Effector memory CD8-positive, alpha-beta T cell (primary cell): Measurements from ENCODE around the gene LAMA3.

ENCODE experiments used
- ATAC-seq: fragments of 150-1000 bp; cut with Tn5 transposase; replicated peaks from 2 replicates; pipeline ENCODE4 v1.10.0; 2021; ENCODE audit warnings: mild to moderate bottlenecking, moderate library complexity
- DNase-seq, 3 experiments: peaks; one replicate each; pipeline ENCODE4 v3.0.0; 2021
- H3K27ac Mint-ChIP-seq, 2 donors: one replicate each; pipeline ENCODE4 v1.8.0; 2022; ENCODE audit warnings: mild to moderate bottlenecking in 2 of 2, mixed read lengths in 2 of 2, moderate library complexity in 2 of 2
- H3K27me3 Mint-ChIP-seq, 2 donors: one replicate each; pipeline ENCODE4 v1.8.0; 2022; ENCODE audit warnings: mixed read lengths in 2 of 2
- H3K36me3 Mint-ChIP-seq: one replicate; pipeline ENCODE4 v1.8.0; 2022; ENCODE audit warnings: mild to moderate bottlenecking, moderate library complexity, mixed read lengths; ENCODE audit not compliant: insufficient read depth
- H3K4me1 Mint-ChIP-seq, 2 donors: one replicate each; pipeline ENCODE4 v1.8.0; 2022; ENCODE audit warnings: low read depth in 2 of 2, mixed read lengths in 2 of 2
- H3K4me3 Mint-ChIP-seq, 2 donors: one replicate each; pipeline ENCODE4 v1.8.0; 2022; ENCODE audit warnings: mild to moderate bottlenecking in 2 of 2, mixed read lengths in 2 of 2, moderate library complexity in 2 of 2
- H3K9me3 Mint-ChIP-seq, 2 donors: one replicate each; pipeline ENCODE4 v1.8.0; 2022; ENCODE audit warnings: mixed read lengths in 2 of 2

Gene LAMA3

DNA sequence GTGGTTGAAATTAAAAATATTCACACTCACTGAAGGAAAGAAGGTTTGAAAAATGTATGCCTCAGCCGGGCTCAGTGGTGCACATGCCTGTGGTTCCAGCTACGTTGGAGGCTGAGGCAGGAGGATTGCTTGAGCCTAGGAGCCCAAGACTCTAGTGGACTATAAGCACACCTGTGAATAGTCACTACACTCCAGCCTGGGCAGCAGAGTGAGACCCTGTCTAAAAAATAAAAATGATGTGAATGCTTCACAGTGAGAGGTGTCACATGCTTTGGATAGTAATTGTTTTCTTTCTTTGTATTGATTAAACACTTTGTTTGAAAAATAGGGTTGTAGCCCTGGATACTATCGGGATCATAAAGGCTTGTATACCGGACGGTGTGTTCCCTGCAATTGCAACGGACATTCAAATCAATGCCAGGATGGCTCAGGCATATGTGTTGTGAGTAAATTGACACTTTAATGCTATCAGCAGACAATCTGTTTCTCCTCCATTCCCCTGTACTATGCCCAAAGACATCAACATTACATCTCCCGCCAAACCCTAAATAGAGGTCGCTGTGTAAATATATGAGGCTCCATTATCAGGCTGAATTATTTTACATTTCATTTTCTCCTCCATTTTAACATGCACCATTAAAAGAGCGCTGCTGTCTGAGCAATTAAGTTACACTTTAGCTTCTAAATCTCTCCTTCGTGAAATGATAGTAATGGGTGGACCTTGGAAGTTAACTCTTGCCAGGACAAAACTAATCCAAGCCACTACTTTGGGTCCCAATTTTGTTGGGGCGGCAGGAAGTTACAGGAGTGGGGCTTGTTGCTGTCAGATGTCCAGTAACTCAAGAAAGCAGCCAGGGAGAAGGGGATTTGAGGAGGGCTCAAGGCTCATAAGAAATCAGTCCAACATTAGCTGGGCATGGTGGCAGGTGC, 187.0 kb downstream of the LAMA3 start:
- Mint-ChIP-seq H3K4me1 (peaks cover 25 to 31% of the 10 kb centered on the region in 2 donors), H3K36me3 (peaks cover 2% of the 10 kb centered on the region), H3K9me3 (no peaks in the 10 kb centered on the region), H3K27ac (peak overlapping the region in 1 of 2 donors; percentile 59), H3K4me3 (no peak overlapping the region), H3K27me3 (peaks cover 9 to 14% of the 10 kb centered on the region in 2 donors)
- ATAC-seq (no peak), DNase-seq (no peak)

DNA sequence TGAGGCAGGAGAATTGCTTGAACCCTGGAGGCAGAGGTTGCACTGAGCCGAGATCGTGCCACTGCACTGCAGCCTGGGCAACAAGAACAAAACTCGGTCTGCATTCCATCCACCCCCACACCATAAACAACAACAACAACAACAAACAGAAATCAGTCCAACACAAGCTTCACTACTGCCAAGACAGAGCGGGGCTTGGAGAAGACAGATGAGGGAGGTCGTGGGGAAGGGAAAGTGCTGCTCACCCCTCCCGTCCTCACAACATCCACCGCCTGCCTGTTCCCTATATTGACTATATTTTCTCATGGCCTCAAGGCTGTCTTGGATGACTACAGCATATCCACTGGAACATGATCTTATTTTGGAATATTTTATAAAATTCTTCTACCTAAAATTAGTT, 187.7 kb downstream of the LAMA3 start:
- Mint-ChIP-seq H3K27me3 (peaks cover 9 to 14% of the 10 kb centered on the region in 2 donors), H3K27ac (no peak overlapping the region), H3K36me3 (no peaks in the 10 kb centered on the region), H3K4me3 (no peak overlapping the region), H3K4me1 (peaks cover 20 to 25% of the 10 kb centered on the region in 2 donors), H3K9me3 (no peaks in the 10 kb centered on the region)
- DNase-seq (no peak), ATAC-seq (no peak)

DNA sequence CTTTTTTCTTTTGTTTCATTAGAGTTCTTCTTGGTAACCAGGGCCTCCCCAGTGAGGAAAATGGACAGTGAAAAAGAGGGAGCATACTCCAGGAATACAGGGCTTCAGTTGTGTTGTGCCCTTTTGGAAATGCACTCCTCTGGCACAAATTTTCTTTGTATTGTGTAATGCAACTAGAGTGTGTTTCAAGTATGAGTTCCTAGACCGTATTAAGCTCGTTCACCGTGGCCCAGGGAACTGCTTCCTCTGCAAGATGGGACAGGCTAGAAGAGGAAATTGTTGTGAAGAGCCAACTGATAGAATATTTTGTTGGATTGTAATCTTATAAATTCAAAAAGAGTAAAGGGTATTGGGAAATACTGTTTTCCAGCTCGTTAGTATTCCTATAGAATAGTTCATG, 188.1 kb downstream of the LAMA3 start:
- Mint-ChIP-seq H3K27me3 (peaks cover 9 to 14% of the 10 kb centered on the region in 2 donors), H3K9me3 (no peaks in the 10 kb centered on the region), H3K4me1 (peaks cover 16 to 21% of the 10 kb centered on the region in 2 donors), H3K27ac (no peak overlapping the region), H3K36me3 (no peaks in the 10 kb centered on the region), H3K4me3 (no peak overlapping the region)
- no peak for ATAC-seq
- DNase-seq: no peak

DNA sequence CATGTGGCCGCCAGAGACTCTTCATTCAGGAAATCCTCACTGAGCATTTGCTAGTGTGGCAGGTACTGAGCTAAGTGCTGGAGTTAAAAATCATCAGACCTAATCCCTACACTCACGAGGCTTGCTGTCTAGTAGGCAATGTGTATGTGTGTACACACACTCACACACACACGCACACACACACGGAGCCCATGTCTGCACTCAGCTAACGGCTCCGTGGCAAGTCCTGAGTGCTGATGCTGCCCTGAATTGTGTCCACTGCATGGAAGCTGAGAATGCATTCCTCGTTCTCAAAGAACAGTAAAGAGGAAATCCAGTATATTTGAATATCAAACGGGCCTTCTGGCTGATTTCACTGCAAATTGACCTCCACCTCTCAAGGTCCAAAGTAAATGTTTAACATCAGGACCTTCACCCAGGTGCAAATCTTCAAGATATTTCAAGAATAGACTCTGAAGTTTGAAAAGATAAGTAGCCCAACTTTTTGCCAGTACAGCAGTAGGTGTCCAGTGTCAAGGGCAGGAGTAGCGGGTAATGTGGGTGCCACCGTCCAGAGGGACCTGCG, 189.2 kb downstream of the LAMA3 start:
- no peak overlapping the region for H3K4me3 Mint-ChIP-seq
- ATAC-seq (no peak), DNase-seq (no peak)
- no peaks in the 10 kb centered on the region for H3K36me3 Mint-ChIP-seq
- peaks cover 9 to 14% of the 10 kb centered on the region in 2 donors for H3K27me3 Mint-ChIP-seq
- peaks cover 5 to 10% of the 10 kb centered on the region in 2 donors for H3K4me1 Mint-ChIP-seq
- no peaks in the 10 kb centered on the region for H3K9me3 Mint-ChIP-seq
- H3K27ac Mint-ChIP-seq: no peak overlapping the region

DNA sequence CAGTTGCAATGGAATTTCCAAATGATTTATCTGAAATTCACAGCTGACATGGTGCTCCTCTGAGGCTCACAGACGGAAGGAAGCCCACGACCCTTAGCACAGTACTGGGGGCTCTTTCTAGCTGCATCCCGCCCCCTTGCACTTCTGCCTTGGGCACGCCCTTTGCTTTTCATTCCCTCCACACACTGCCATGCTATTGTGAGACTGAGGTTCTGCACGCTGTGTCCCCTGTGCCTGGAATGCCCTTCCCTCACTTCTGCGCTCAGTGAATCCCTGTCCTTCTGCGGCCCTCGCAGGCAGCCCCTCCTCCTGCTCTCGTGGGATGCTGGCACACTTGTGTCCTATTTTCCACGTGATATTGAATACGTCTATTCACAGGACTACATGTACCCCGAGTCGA, 189.9 kb downstream of the LAMA3 start:
- no peak for ATAC-seq
- H3K36me3 Mint-ChIP-seq: no peaks in the 10 kb centered on the region
- peaks cover 1 to 5% of the 10 kb centered on the region in 2 donors for H3K4me1 Mint-ChIP-seq
- H3K27me3 Mint-ChIP-seq: peaks cover 9 to 14% of the 10 kb centered on the region in 2 donors
- peak overlapping the region in 1 of 2 donors; percentile 32 for H3K27ac Mint-ChIP-seq
- H3K9me3 Mint-ChIP-seq: no peaks in the 10 kb centered on the region
- no peak overlapping the region for H3K4me3 Mint-ChIP-seq
- no peak for DNase-seq

DNA sequence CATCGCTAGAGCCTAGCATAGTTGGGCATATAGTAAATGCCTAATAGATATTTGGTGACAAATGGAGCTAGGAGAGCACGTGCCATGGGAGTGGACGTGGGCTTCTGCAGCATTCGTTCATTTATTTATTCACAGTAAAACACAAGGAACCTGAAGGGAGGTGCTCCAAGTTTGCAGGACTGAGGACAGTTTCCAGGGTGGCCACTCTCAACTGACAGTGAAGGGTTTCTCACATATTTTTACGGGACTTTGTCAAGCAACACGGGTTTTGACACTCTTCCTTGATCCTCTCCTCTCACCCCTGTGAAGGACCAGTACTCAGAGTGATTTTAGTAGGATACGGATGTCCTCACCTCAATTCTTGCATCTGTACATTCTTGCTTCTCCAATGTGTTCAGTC, 190.3 kb downstream of the LAMA3 start:
- peak overlapping the region in 1 of 2 donors; percentile 32 for H3K27ac Mint-ChIP-seq
- H3K27me3 Mint-ChIP-seq: peaks cover 9 to 14% of the 10 kb centered on the region in 2 donors
- H3K4me1 Mint-ChIP-seq: peaks cover under 1 to 4% of the 10 kb centered on the region in 2 donors
- ATAC-seq (no peak), DNase-seq (no peak)
- no peaks in the 10 kb centered on the region for H3K36me3 Mint-ChIP-seq
- no peak overlapping the region for H3K4me3 Mint-ChIP-seq
- no peaks in the 10 kb centered on the region for H3K9me3 Mint-ChIP-seq

DNA sequence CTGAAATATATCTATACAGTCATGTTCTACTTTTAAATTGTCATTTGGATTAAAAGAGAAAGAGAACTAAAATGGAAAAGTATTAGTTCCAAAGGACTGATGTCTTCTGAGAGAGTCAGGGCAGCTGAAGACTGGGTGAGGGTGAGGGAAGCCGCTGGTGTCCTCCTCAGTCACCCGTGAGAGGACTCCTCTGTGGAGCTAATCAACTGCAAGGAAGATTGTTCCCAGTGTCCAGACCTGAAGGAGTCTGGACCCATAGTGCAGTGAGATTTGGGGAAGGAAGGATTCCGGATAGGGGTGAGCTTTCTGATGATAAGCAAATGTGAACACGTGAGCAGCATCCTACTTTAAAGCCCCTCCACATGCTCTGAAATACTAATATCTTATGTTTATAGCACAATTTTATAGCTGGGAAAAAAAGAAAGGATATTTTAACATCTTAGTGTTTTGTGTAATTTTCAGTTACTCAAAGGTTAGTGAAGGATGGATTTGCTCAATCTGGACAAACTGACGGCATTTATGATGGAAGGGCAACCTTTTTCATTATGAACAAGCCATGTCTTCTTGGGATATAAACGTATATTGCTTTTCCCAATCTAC, 190.8 kb downstream of the LAMA3 start:
- ATAC-seq (no peak), DNase-seq (no peak)
- Mint-ChIP-seq H3K27me3 (peaks cover 9 to 14% of the 10 kb centered on the region in 2 donors), H3K27ac (no peak overlapping the region), H3K4me3 (no peak overlapping the region), H3K9me3 (no peaks in the 10 kb centered on the region), H3K36me3 (no peaks in the 10 kb centered on the region), H3K4me1 (peaks cover 4 to 9% of the 10 kb centered on the region in 2 donors)

DNA sequence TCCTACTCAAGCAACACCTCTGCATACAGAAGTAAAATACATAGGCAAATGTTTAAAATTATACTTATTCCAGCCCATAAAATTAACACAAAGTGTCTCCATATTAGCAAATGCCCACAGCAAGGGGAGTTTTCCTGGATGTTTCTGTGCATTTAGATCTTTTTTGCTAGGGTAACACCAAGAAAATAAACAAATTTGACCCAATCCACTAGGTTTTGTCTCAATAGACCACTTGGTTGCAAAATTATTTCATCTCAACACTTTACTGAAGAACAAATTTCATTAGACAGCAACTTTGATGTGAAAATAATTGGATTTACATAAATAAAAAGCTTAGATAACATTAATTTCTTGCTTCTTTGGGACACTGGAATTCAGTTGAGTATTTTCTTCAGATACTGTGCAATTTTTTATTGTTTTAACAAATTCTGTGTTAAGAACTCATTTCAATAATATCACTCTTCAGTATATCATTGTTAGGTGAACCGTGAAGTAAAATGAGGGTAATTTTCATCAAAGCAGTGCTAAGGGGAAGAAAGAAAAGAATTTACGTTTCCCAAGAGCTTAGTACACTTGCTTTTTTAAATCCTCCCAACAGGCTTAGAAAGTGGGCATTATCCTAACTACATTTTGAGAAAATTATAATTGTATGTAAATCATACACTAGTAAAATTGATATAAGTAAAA, 191.8 kb downstream of the LAMA3 start:
- Mint-ChIP-seq H3K27ac (no peak overlapping the region), H3K27me3 (peaks cover 9 to 14% of the 10 kb centered on the region in 2 donors), H3K4me3 (no peak overlapping the region), H3K4me1 (peaks cover 11 to 17% of the 10 kb centered on the region in 2 donors), H3K36me3 (no peaks in the 10 kb centered on the region), H3K9me3 (no peaks in the 10 kb centered on the region)
- ATAC-seq (no peak), DNase-seq (no peak)

DNA sequence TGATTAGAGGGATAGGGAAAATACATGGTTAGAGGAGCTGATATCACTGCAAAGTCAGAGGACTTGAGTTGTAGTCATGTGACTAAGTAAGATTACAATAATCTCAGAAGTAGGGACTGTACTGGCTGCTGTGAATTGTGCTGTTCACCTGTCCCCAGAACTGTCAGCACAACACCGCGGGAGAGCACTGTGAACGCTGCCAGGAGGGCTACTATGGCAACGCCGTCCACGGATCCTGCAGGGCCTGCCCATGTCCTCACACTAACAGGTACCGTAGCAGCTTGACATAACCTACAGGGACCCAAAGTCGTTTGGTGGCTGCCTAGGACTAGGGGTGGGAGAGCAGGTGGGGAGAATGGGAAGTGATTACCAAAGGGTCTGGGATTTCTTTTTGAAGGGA, 192.5 kb downstream of the LAMA3 start:
- Mint-ChIP-seq H3K27me3 (peaks cover 9 to 14% of the 10 kb centered on the region in 2 donors), H3K9me3 (no peaks in the 10 kb centered on the region), H3K27ac (no peak overlapping the region), H3K36me3 (no peaks in the 10 kb centered on the region), H3K4me3 (no peak overlapping the region), H3K4me1 (peaks cover 11 to 21% of the 10 kb centered on the region in 2 donors)
- ATAC-seq (no peak), DNase-seq (no peak)

DNA sequence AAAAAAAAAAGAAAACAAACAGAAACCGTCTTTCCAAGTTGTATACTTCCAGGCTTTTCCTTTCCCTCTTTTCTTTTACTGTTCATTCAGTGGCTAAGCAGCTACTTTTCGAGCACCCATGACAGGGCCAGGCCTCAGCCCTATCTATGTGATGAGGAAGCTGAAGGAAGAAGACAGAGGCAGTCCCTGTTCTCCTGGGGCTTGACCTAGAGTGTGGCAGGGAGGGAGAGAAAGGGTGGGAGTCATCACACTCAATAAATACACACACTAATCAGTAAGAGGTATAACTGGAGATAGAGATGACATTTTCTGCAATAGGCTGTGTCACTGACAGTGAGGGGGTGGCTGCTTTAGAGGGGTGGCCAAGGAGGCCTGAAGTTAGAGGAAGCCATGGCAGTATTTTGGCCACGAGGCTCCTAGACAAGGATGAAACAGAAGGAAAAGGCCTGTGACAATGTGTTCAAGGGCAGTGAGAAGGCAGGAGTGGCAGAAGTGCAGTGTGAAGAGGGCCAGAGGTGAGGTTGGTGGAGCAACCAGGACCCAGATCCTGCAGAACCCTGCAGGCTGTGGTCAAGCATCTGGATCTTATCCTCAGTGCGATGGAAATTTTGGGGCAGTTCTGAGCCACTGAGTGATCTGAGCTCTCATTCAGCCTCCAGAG, 193.5 kb downstream of the LAMA3 start:
- peaks cover 9 to 14% of the 10 kb centered on the region in 2 donors for H3K27me3 Mint-ChIP-seq
- peak overlapping the region in 1 of 2 donors; percentile 19 for H3K27ac Mint-ChIP-seq
- no peaks in the 10 kb centered on the region for H3K9me3 Mint-ChIP-seq
- no peak overlapping the region for H3K4me3 Mint-ChIP-seq
- DNase-seq: no peak
- no peaks in the 10 kb centered on the region for H3K36me3 Mint-ChIP-seq
- peaks cover 14 to 25% of the 10 kb centered on the region in 2 donors for H3K4me1 Mint-ChIP-seq
- no peak for ATAC-seq

DNA sequence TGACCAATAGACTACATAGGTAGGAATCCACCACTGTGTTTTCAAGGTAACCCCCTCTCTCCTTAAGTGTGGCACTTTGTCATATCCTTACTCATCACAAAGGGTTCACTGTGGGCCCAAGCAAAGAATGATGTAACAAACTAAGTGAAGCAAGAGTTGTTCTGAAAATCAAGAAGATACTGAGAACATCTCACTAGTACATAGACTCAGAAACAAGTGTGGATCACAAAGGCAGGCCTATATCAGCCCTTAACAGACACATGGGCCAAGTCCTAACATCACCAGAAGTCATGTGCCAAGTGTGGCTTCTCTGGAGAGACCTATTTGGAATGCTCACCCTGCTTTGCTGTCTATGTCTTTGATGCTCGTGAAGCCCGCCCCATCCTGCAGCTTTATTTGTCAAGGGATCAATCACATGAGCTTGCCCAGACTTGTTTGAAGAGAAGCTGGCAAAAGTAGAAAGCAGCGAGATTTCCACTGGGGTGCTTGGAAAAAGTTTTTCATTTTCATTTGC, 194.1 kb downstream of the LAMA3 start:
- H3K9me3 Mint-ChIP-seq: no peaks in the 10 kb centered on the region
- H3K27ac Mint-ChIP-seq: no peak overlapping the region
- DNase-seq: no peak
- peaks cover 9 to 14% of the 10 kb centered on the region in 2 donors for H3K27me3 Mint-ChIP-seq
- H3K36me3 Mint-ChIP-seq: no peaks in the 10 kb centered on the region
- peaks cover 14 to 25% of the 10 kb centered on the region in 2 donors for H3K4me1 Mint-ChIP-seq
- H3K4me3 Mint-ChIP-seq: no peak overlapping the region
- no peak for ATAC-seq

DNA sequence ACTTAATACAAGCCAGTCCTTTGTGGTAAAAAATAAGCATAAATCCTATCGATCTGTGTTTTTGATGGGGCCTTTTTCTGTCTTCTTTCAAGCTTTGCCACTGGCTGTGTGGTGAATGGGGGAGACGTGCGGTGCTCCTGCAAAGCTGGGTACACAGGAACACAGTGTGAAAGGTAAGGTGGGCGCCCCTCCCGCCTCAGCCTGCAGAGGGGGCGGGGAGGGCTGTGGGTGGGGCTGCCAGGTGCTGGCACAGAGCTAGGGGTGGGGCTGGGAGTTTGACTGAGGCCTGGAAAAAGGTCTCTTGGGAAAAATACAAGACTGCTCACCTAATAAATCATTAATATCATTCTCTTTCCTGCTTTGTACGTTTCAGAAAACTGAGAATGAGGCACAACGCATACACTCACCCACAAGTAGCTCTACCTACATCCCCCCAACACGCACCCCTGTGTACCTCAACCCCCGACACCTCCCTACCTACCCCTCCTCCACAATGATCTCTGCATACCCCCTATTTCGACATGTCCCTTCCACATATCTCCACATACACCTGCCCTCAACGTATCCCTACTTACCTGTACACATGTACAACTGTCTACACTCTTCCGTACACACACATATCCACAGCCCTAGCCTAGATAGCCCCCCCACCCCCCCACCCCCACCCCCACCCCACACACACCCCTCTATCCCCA, 195.6 kb downstream of the LAMA3 start:
- Mint-ChIP-seq H3K9me3 (no peaks in the 10 kb centered on the region), H3K27me3 (peaks cover 0 to 3% of the 10 kb centered on the region in 2 donors), H3K27ac (peak overlapping the region; percentile 53 to 55), H3K4me3 (peak overlapping the region; percentile 6 to 33), H3K36me3 (no peaks in the 10 kb centered on the region), H3K4me1 (peaks cover 14 to 25% of the 10 kb centered on the region in 2 donors)
- ATAC-seq (no peak), DNase-seq (no peak)
